ENCODE results near the gene PCGF6.

DNA sequence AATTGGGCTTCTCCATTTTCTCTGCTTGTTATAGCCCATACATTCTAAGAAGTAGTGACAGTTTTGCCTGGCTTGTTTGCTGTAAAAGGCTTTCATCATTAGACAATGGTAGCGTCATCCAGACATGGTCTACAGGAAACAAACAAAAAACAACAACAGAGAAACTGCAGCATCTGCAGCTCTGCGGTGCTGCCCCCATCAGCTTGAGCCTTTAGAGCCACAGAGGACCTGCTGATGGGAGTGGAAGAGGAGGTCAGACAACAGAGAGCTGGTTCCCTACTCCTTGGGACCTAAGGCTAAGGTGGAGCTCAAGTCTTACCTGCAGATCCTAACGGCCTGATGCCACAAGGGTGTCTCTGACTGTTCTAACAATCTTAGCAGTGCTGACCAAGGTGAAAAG lies 70.9 kb downstream of the PCGF6 start:
- TF ChIP-seq, protein P1, sequence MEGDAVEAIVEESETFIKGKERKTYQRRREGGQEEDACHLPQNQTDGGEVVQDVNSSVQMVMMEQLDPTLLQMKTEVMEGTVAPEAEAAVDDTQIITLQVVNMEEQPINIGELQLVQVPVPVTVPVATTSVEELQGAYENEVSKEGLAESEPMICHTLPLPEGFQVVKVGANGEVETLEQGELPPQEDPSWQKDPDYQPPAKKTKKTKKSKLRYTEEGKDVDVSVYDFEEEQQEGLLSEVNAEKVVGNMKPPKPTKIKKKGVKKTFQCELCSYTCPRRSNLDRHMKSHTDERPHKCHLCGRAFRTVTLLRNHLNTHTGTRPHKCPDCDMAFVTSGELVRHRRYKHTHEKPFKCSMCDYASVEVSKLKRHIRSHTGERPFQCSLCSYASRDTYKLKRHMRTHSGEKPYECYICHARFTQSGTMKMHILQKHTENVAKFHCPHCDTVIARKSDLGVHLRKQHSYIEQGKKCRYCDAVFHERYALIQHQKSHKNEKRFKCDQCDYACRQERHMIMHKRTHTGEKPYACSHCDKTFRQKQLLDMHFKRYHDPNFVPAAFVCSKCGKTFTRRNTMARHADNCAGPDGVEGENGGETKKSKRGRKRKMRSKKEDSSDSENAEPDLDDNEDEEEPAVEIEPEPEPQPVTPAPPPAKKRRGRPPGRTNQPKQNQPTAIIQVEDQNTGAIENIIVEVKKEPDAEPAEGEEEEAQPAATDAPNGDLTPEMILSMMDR (IDR thresholded peaks at IDR 0.05), result no peak
- no peak for TF ChIP-seq POLR2A (IDR thresholded peaks at IDR 0.05)

All from prostate gland (tissue), 2 donors.